Ishikawa (cell line): ENCODE measurements around the gene CFAP73.

Experiments
- CEBPB ChIP-seq: IDR thresholded peaks from 2 replicates; pipeline ENCODE4 v1.6.1; 2012
- CREB1 ChIP-seq: IDR thresholded peaks from 2 replicates; pipeline ENCODE4 v1.6.1; 2012; ENCODE audit warnings: low read depth
- EGR1 ChIP-seq: IDR thresholded peaks from 2 replicates; pipeline ENCODE4 v1.6.1; 2012
- EP300 ChIP-seq: IDR thresholded peaks from 2 replicates; pipeline ENCODE4 v1.6.1; 2012; ENCODE audit warnings: borderline replicate concordance
- FOXM1 ChIP-seq: IDR thresholded peaks from 2 replicates; pipeline ENCODE4 v1.6.1; 2012; ENCODE audit warnings: low read depth, borderline replicate concordance
- MAX ChIP-seq: IDR thresholded peaks from 2 replicates; pipeline ENCODE4 v1.6.1; 2012
- NFIC ChIP-seq: IDR thresholded peaks from 2 replicates; pipeline ENCODE4 v1.6.1; 2012
- RAD21 ChIP-seq: IDR thresholded peaks from 2 replicates; pipeline ENCODE4 v1.6.1; 2012; ENCODE audit warnings: low read depth
- REST ChIP-seq: IDR thresholded peaks from 2 replicates; pipeline ENCODE4 v1.6.1; 2012; ENCODE audit warnings: low read depth, mild to moderate bottlenecking
- TAF1 ChIP-seq: IDR thresholded peaks from 2 replicates; pipeline ENCODE4 v1.6.1; 2012; ENCODE audit warnings: low read depth, mild to moderate bottlenecking
- TCF12 ChIP-seq: IDR thresholded peaks from 2 replicates; pipeline ENCODE4 v1.6.1; 2012; ENCODE audit warnings: low read depth
- TEAD4 ChIP-seq: IDR thresholded peaks from 2 replicates; pipeline ENCODE4 v1.6.1; 2012
- USF1 ChIP-seq: IDR thresholded peaks from 2 replicates; pipeline ENCODE4 v1.6.1; 2012
- YY1 ChIP-seq: IDR thresholded peaks from 2 replicates; pipeline ENCODE4 v1.6.1; 2012; ENCODE audit warnings: low read depth
- ZBTB7A ChIP-seq: IDR thresholded peaks from 2 replicates; pipeline ENCODE4 v1.6.1; 2012; ENCODE audit warnings: low read depth

The CFAP73 gene

GRCh38 chr12:113186666-113187325, 37.3 kb downstream of the CFAP73 start:
- no peak for TF ChIP-seq TEAD4
- no peak for TF ChIP-seq NFIC
- no peak for TF ChIP-seq TAF1
- no peak for TF ChIP-seq CEBPB
- no peak for TF ChIP-seq EGR1
- no peak for TF ChIP-seq RAD21
- no peak for TF ChIP-seq MAX
- TF ChIP-seq TCF12: no peak
- TF ChIP-seq USF1: no peak
- TF ChIP-seq EP300: no peak
- TF ChIP-seq REST: no peak
- TF ChIP-seq CREB1: no peak
- no peak for TF ChIP-seq ZBTB7A
- no peak for TF ChIP-seq FOXM1
- TF ChIP-seq YY1: no peak

GRCh38 chr12:113189361-113189760, 39.8 kb downstream of the CFAP73 start:
- TF ChIP-seq ZBTB7A: no peak
- no peak for TF ChIP-seq CREB1
- TF ChIP-seq YY1: no peak
- TF ChIP-seq FOXM1: no peak
- no peak for TF ChIP-seq RAD21
- no peak for TF ChIP-seq REST
- TF ChIP-seq TAF1: no peak
- TF ChIP-seq EP300: no peak
- TF ChIP-seq USF1: no peak
- TF ChIP-seq MAX: no peak

GRCh38 chr12:113190761-113191160, 41.2 kb downstream of the CFAP73 start:
- TF ChIP-seq USF1 (peak; percentile 91), REST (no peak)

GRCh38 chr12:113191227-113191626, 41.7 kb downstream of the CFAP73 start:
- TF ChIP-seq USF1: no peak
- no peak for TF ChIP-seq EP300
- TF ChIP-seq FOXM1: no peak
- no peak for TF ChIP-seq TCF12
- no peak for TF ChIP-seq MAX
- TF ChIP-seq TAF1: no peak
- no peak for TF ChIP-seq EGR1
- no peak for TF ChIP-seq CREB1
- TF ChIP-seq ZBTB7A: no peak
- TF ChIP-seq NFIC: no peak
- TF ChIP-seq REST: no peak
- TF ChIP-seq TEAD4: no peak
- TF ChIP-seq RAD21: no peak
- no peak for TF ChIP-seq YY1
- no peak for TF ChIP-seq CEBPB
